ENCODE measurements around the gene KRTAP3-3.
"Not testable (repeated sequence)": the region's sequence is repeated elsewhere in the genome, so short reads cannot be mapped to it uniquely, and the experiment has no call there.

The KRTAP3-3 gene

DNA sequence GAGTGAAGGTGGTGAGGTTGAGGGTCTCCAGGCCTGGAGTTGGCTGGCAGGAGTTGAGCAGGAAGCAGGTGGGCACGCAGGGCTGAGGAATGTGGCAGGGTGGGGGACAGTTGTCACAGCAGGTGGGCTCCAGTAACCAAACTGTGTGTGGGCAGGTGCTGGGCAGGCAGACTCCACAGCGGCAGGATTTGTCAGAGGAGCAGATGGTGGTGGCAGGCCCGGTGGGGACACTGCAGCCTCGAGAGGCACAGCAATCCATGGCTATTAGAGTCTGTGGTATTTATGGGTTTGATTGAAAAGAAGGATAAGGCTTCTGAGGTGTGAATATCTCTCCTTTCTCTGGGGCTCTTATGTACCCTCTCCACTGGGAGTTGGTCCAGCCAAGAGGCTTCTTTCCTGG is at the start of gene KRTAP3-3:
Gene KRTAP3-3 (minus strand): TSS at position 326 of the 400 bp plus-strand sequence. CDS start 67 bp downstream, at position 259.
- no peak for DNase-seq

DNA sequence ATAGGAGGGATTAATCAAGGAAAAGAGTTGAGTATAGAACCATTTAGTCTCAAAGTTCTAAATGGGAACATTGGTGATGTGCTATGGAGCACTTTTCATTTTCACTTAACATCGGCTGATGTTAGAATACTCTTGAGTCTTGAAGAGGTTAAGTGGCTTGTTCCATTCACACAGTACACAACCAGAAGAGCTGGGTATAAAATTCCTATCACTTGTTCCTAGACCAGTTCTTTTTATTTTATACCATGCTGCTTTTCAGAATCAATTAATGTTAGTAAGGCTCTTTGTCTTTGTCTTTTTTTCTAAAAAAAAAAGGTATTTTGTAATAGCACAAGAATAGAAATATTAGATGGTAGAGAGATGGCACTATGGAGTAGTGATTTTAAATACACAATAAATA is 49.0 kb upstream of the KRTAP3-3 start:
- DNase-seq: no peak

GRCh38 chr17:41040783-41041571 is 47.0 kb upstream of the KRTAP3-3 start, which contains the start of gene KRTAP1-1:
KRTAP1-1 (minus strand) TSS chr17:41041450; CDS start chr17:41041397, 53 bp downstream.
- not testable (repeated sequence) for DNase-seq

DNA sequence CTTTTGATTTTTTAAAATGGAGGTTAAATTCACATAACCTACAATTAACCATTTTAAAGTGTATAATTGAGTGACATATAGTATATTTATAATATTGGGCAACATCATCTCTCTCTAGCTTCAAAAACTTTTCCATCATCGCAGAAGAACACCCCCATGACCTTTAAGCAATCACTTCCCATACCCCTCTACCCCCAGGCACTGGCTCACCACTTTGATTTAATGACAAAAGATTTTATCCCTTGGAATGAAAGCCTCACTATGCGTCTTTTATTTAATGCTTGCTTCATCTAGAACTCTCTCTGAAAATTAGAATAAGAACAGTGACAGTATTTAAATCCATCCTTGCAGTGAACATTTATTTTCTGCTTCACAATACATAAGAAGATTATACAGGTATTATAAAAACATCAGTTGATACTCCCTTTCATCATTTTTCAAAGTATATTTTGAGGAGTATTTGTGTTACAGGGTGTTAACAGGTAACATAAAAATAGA is 43.9 kb upstream of the KRTAP3-3 start:
- DNase-seq: no peak

GRCh38 chr17:41034346-41034935 is 40.5 kb upstream of the KRTAP3-3 start, which contains the start of gene KRTAP1-3:
KRTAP1-3 (minus strand) TSS chr17:41034874; CDS start chr17:41034821, 53 bp downstream.
- not testable (repeated sequence) for DNase-seq

DNA sequence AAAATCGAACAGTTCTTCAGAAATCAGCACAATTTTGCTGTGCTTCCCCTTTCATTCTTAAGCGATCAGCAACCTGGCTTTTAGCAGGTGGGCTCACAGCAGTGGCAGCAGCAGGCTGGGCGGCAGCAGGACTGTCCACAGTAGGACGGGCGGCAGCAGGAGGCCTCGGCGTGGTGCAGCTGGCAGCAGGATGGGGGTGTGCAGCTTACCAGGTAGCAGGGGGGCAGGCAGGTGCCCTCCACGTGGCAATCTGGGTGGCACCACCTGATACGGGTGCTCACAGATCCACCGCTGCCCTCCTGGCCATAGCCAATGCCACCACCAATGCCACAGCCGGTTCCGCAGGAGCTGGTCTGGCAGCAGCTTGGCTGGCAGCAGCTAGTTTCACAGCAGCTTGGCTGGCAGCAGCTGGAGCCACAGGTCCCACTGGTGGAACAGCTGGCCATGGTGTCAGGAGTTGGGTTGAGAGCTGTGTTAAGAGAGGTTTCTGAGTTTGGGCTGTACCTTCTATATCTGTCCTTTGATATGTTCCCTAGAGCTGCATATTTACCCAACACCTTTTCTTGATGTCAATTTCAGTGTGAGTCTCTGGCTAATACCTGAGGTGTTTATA is 35.8 kb upstream of the KRTAP3-3 start, which contains the start of gene KRTAP1-4:
Gene KRTAP1-4 (minus strand): TSS at position 563 of the 613 bp plus-strand sequence. CDS start 117 bp downstream, at position 446.
- DNase-seq: peak; percentile 51

- no peak for DNase-seq
Observed at GRCh38 chr17:41026715-41027471, 32.9 kb upstream of the KRTAP3-3 start, which contains the start of gene KRTAP1-5. KRTAP1-5 (minus strand) TSS chr17:41027208; CDS start chr17:41027155, 53 bp downstream.

GRCh38 chr17:41024697-41025096 is 30.7 kb upstream of the KRTAP3-3 start:
- no peak for DNase-seq

- DNase-seq: no peak
Observed at GRCh38 chr17:41020336-41020735, 26.4 kb upstream of the KRTAP3-3 start.

GRCh38 chr17:41019415-41019814 is 25.5 kb upstream of the KRTAP3-3 start:
- DNase-seq: no peak

DNA sequence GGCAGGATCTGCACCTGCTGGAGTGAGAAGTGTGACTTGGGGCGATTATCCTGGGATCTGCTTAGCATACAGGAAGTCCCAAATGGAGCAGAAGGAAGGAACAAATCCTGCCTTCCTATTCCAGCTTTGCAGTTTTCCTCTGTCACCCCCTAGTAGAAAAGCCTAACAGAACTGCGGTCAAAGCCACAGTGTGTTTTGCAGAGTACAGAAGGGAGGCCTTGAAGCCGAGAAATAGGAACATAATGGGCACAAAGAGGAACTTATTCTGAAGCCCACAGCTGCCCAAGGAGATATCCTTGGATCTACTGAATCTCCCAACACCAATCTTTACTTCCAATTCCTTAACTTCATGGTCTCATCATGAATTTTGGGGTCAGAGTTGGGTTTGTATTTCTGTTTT is 24.6 kb upstream of the KRTAP3-3 start:
- DNase-seq: no peak

DNA sequence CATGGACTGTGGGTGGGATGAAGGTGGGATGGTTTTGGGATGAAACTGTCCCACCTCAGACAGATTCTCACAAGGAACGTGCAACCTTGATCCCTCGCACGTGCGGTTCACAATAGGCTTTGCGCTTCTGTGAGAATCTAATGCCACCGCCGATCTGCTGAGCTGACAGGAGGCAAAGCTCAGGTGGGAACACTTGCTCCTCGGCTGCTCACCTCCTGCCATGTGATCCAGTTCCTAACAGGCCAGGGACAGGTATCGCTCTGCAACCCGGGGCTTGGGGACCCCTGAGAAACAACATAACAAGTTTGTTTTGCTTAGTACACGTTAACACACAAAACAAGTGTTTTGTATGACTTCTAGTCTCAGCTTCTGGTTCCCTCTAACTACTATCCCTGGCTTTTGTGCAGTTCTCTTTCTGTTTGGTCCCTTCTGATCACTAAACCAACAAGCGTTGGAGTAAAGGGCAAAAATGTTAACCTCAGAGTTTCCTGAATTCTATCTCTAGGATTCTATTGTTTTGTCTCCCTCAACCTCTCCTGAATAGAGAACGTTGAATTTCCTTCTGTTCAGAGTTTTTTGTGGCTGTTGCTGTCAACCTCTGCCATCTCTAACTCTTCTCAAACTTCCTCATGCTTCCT is 22.7 kb upstream of the KRTAP3-3 start:
- no peak for DNase-seq

DNA sequence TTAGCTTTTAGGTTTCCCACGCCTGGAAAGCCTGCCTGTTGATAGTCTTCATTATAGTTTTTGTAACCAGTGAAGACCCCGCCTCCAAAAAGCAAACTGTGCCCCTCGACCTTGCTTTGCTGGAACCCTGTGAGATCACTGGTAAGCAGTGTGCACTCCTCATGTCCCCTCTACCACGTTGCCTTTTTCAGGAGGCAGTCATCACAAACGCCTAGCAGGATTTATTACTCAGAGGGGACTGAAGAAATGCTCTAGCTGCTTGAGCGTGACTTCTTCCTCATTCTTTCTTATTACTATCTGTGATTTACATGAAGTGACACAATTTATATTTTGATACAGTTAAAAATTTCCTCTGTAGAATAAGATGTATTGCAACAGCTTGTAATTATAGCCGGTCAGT is 21.5 kb upstream of the KRTAP3-3 start:
- DNase-seq: no peak

DNA sequence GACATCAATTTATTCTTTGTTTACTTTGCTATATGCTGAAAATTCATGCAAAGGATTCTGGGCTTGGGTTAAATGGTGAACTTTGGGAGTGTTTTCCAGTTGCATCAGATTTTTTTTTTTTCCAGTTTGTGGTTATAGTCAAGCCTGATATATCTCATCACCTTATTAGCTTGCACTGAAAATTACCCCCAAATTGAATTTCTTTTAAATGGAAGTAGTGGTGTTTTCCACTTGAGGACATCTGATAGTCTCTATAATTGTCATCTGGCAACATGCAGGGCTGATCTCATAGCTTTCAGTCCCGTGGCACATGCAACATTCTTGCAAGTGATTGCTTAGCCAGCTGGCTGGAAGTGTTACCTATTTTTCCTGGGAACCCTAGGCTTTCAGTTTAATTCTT is 19.6 kb upstream of the KRTAP3-3 start:
- no peak for DNase-seq

- no peak for DNase-seq
Observed at GRCh38 chr17:41013181-41013580, 19.2 kb upstream of the KRTAP3-3 start.

GRCh38 chr17:41012326-41013120 is 18.6 kb upstream of the KRTAP3-3 start:
- DNase-seq: no peak

- DNase-seq: no peak
Observed at GRCh38 chr17:41010441-41010840, 16.5 kb upstream of the KRTAP3-3 start.

GRCh38 chr17:41009936-41010335 is 16.0 kb upstream of the KRTAP3-3 start:
- DNase-seq: no peak

DNA sequence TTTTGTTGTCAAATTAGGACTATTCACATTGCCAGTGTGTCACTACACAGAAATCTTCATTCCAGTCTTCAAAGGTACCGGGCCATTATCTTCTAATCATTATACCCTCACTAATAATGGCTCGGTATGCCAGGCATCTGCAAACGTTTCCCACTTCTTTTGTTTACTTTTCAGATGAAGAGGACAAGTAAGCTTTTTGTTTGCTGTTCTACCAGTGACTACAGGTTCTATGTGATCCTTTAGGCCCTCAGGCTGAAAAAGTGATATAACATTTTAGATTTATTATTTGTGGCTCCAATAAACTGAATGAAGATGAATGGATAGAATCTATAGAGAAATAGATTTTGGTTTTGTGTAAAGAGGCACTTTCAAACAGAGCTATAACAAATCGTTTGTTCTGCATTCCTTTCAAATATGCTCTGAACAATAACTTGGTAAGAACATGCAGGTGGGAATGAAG is 15.4 kb upstream of the KRTAP3-3 start:
- peak; percentile 84 for DNase-seq

GRCh38 chr17:41008811-41009210 is 14.8 kb upstream of the KRTAP3-3 start, which contains the start of gene KRTAP3-1:
KRTAP3-1 (minus strand) TSS chr17:41009128; CDS start chr17:41009074, 54 bp downstream.
- peak; percentile 73 for DNase-seq

DNA sequence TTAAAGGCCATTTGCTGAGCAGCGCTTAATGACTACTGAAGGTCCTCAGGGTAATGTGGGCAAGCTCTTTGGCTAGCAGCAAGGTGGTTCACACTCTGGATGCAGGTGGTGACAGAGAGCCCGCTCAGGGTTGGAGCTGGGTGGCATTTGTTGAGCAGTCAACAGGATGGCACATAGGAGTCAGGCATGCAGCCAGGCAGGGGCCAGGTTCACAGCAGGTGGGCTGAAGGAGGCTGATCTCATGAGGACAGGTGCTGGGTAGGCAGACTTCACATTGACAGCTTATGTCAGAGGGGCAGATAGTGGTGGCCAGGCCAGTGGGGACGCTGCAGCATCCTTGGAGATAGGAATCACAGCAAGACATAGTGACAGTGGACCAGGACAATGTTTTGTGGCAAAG is 10.4 kb upstream of the KRTAP3-3 start:
- DNase-seq: no peak

Measured in islet precursor cell (in vitro differentiated cells).